GM19025 (cell line): Measurements from ENCODE around the gene LAMA2.

Experiments used
- ATAC-seq: cut with Tn5 transposase; IDR thresholded peaks from one replicate; pipeline ENCODE4 v1.9.1; 2021; ENCODE audit warnings: mild to moderate bottlenecking, low read depth, moderate library complexity; ENCODE audit not compliant: unreplicated experiment

Gene LAMA2

DNA sequence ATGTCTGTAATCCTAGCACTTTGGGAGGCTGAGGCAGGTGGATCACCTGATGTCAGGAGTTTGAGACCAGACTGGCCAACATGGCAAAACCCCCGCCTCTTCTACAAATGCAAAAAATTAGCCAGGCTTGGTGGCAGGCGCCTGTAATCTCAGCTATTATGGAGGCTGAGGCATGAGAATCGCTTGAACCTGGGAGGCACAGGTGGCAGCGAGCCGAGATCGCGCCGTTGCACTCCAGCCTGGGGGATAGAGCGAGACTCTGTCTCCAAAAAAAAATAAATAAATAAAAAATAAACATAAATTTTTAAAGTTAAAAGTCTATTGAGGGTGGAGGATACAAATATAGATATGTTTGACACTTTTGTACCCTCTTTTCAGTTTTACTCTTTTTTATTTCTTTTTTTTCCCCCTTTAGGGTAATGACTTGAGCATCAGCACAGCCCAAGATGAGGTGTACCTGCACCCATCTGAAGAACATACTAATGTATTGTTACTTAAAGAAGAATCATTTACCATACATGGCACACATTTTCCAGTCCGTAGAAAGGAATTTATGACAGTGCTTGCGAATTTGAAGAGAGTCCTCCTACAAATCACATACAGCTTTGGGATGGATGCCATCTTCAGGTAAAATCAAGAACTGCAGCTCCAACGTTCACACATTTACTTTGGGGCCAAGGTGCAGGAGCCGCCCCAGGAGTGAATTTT is 368.9 kb downstream of the LAMA2 start:
- ATAC-seq: no peak

DNA sequence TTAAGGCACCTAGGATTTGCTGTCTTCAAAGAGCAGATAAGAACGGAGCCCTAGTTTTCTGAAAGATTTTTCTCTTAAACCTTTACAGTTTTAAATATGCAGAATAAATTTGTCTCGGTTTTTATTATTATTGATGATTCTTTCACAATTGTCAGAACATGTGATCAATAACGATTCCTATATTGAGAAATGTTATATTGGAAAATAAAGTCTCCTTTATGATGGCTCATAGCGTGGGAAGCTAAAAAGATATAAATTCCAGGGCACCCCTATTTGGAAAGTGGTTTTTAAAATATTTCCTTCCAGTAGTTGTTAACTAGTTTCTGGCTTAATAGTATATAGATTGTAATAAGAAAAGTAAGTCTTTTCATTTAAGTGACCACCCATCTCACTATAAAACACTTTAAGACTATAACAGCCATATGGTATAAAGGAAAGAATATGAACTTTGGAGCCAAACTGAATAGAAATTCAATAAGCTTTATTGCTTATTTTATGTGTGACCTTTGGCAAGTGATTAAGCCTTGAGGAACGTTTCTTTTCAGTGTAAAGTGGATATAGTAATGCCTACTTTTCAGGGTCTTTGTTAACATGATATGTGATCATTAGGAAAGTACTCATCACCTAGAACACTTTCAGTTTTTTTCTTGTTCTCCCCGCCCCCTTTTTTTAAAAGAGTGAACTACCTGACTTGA is 369.6 kb downstream of the LAMA2 start:
- ATAC-seq: no peak

DNA sequence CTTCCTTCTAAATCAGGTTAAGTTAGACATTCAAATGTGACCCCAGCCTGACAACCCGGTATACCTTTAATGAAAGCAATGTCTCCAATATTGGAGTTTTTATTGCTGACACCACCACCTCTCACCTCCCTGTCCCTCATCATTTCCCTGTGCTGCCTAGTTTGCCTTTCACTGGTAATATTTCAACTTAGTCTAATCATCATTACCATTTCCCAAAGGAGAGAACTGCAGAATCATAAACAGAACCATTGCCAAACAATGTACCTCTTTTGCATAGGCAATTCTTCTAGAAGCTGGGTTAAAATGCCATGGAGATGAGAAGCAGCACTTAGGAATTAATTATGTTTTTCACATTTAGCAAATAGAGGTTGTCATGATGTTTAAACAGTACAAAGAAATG is 370.3 kb downstream of the LAMA2 start:
- ATAC-seq: no peak

DNA sequence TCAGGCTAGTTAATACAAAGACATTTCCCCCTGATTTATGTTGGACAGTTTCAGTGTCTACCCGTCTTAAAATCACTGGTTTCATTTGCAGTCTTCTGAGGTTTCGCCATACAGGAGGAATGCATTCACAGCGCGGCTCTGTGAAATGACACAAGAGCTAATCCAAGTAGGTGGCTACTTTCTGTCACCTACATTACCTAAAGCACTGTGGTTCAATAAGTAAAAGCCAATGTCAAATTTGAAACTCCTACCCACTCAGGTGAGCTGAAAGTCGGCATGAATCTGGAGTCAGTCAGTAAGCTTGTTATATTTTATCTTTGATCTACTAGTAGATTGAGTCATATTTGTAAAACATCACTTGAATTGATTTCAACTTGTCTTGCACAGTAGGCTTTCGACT is 370.8 kb downstream of the LAMA2 start:
- ATAC-seq: no peak

DNA sequence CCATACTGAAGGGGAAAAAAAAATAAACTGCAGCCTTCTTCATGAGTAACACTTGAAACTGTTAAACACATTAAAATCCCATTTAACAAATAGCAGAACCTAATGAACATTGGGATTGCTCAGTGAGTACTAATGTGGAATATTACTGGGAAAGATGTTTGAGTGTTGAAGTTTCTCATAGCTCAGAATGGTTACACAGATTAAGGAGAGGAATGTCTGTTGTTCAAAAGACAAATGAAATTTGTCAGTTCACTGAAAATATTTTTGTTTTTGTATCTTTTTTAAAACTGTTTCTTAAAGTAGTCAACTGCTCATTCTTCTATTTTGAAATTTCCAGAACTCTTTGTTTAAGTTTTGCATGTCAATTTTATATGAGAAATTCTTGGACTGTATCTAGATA is 374.3 kb downstream of the LAMA2 start:
- ATAC-seq: no peak

DNA sequence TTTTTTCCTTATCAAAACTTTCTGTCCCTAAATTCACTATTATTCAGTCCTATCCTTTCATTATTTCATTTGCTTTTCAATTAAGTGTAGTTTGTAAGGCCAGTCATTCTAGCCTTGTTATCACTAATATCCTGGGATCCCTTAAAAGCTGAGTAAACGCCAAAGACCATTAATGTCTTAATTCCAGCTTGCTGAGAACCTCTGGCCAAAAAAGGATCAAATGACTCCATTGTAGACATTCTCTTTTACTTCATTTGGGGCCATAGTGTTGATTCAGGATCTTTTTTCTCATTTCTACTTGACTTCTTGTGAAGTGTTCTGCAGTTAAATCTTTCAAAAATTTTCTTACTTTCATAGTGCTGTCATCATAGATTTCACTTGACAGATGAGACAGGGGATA is 379.7 kb downstream of the LAMA2 start:
- ATAC-seq: no peak

DNA sequence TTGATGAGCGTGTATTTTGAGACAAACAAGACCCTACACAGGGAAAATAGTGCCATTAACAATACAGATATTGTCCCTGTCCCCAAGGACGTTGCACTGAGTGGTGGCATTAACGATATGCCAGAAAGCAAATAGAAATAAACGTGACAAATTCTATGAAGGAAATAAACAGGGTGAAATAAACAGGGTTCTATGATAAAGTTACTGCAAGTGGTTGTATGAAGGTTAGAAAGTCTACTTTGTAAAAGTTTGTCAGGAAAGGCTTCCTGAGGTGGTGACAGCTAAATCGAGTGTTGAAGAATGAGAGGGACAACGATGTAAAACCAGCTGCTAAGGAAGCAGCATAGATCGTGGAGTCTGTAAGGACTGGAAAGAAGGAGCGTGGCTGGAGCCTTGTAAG is 380.2 kb downstream of the LAMA2 start:
- no peak for ATAC-seq

DNA sequence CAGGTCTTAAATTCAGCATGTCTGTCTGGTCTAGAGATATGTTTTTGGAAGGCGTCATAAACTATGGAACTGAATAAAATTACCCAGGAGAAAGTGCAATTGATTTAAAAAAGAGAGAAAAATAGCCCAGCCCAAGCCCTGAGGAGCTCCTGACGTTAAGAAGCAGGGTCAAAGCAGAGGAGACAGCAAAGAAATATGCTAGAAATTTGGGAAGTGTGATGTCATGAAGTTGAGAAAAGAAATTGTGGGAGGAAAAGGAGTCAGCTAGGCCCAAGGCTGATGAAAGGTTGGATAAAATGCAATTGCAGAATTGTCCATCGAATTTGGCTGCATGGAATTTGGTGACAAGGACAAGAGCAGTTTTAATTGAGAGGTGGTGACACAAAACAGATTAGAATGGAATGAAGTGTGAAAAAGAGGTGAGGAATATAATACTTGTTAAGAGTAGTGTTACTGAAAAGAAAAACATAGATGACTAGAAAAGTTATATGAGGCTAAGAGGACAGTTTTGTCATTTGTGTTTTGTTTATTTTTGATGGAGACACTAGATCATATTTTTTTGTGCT is 381.6 kb downstream of the LAMA2 start:
- no peak for ATAC-seq

DNA sequence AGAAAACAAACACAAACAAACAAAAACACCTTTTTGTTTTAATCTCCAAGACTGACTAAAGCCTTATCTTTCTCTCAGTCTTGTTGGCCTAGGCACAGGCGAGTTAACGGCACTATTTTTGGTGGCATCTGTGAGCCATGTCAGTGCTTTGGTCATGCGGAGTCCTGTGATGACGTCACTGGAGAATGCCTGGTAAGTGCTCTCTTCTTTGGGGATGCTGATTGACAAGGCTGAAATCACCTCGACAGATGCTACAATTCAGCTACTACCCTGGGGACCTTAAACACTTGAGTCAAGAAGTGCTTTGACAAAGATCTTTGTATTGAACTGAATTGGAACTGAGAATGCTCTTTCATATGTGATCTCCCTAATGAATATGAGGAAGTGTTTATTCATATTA is 384.1 kb downstream of the LAMA2 start:
- no peak for ATAC-seq

DNA sequence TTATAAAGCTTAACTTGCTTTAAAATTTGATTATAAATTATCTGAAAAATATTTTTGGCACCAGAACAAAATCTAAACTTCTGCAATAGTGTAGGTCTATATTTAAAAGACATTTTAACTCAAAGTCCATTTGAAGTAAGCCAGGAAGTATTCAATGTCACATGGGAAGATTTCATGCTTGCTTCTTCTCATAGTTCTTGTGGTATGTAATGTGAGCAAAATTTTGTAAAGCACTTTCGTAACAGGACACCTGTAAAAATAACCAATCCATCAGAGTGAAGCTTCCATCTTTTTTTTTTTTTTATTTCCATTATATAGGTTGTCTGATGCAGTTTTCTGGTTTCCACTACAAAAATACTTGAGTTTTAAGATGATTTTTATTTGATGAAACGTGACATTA is 386.1 kb downstream of the LAMA2 start:
- no peak for ATAC-seq

DNA sequence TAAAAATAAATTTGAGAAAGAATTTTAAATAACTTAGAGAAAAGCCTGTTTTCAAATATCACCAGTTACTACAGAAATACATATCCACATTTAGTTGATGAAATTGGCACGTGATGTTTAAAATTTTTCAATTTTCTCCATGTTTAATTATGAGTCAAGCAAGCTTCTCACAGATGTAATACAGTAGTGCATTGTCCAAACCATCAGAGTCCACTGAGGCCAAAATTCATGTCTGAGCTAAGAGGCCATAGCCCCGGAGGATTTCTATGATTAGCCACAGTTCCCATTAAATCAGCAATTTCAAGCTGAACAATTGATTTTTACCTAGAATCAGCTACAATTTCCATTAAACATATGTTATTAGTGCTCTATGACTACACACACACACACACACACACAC is 387.0 kb downstream of the LAMA2 start:
- ATAC-seq: no peak

DNA sequence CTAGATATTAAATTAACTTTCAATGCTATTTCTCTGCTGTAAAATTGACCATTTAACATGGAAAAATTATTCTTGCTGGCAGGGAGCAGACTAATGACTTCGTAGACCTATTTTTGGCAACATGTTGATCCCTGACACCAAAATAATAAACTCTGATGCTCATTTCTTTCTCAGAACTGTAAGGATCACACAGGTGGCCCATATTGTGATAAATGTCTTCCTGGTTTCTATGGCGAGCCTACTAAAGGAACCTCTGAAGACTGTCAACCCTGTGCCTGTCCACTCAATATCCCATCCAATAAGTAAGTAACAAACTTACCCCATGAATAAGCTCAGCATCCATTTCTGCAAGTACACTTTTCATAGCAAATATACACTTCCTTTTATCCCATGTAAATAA is 387.5 kb downstream of the LAMA2 start:
- ATAC-seq: no peak

DNA sequence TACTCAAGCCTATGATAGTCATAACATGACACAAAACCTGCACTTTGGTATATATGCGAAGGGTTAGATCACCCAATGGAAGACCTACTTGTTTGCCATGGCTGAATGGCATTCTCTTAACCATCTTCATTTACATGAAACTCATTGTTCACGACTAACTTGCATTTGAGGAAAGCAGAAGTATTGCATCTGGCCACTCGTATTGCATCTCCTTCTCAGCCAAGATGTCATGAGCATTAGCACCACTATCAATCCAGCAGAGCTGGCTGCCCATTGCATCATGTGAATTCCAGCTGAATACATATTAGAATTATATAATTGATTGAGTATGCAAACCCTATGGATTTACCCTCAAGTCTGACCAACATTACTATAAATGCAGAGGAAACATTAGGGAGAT is 390.2 kb downstream of the LAMA2 start:
- no peak for ATAC-seq

DNA sequence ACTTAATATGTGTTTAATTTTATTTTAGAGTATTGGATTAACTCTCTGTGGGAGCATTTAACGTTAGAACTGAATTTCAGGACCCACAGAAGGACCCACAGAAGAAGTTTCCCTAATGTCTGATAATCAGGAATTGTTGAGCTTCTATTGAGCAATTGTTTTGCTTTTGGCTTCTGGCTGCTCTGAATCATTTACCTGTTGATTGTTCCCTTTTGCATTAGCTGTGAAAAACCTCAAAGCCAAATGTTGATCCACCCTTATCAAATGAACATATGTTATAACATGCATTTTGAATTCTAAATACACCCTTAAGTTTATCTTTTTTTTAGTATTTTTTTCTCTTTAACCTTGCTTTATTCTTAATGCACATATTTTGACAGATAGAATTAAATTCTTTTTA is 393.5 kb downstream of the LAMA2 start:
- no peak for ATAC-seq

DNA sequence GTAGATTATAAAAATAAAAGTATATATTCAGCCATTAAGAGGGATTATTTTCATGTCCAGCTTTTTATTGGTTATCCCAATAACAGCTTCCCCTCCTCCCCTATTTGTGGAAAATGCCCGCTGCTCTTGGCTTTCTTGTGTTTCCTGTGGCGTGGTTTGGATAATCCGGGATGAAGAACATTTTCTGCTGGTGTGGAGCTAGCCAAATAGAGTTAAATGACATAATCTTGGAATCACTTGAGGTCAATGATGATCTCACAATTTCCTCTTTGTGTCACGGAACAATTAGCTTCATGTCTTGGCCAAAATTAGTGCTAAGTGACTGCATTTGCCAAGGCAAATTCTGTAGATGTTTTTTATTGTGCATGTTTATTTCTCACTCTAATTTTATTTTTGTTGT is 394.0 kb downstream of the LAMA2 start:
- no peak for ATAC-seq

DNA sequence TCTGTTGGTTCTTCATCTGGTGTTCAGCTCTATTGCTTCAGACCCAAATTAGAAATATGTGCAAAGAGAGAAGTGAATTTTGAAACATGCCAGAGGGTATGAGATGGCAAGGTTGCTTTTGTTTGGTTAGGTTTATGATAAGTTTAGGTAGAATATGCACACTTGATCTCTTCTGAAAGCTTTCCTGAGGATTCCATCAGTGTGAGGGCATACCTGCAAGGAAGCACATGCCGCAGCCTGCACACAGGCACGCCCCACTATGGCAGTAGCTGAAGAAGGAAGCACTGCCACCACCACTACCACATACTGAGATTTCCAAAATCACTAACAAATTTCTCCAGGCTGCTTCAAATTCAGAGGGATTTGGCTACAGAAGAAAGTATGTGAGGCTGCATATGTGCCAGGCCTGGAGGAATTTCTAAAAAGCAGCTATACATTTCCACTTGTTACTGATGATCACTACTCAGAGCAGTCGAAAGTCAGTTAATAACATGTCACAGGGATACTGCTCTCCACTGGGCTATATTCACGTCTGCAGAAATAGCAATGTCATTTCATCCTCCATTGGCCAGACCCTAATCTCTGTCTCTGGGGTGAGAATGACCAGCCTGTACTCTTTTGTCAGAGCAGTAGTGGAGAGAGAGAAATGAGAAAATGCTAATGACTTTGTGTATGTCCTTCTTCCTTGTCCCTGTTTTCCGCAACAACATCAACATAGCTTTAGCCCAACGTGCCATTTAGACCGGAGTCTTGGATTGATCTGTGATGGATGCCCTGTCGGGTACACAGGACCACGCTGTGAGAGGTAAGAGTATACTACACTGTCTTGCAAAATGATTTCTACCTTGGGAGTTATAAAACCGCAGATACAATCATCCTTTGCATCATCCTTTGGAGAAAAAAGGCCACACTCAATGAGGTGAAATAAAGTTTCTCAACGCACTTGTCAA is 396.7 kb downstream of the LAMA2 start:
- ATAC-seq: no peak

DNA sequence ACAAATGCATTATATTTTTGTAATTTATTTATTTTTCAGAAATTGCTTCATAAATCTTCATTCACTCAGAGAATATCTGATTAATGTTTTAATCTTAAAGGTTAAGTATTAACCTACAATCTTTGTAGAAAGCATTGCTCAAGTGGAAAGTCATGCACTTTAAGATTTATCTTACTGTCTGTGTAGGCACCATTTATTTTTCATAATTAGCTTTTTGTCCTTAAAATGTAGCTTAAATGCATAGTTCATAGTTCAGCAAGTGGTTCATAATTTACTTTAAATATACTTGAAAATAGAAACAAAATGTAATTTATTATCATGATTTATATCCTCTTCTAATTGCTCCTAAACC is 397.3 kb downstream of the LAMA2 start:
- no peak for ATAC-seq

DNA sequence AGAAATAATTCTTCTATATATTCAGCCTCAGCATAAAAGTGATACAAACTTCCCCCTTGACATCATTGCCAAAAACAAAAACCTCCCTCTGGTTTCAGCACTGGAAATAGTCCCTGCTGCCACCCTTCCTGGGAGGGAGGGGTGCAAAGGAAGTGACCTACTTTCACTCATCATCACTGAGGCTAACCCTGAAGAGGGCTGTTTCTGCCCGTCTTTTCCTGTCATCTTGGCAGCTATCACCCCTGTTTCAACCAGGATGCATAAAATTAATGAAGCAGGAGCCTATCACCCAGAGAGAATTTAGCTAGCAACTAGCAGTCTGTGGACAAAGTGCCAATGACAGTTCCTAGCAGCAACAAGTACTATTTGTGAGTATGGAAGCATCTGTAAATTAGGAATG is 397.8 kb downstream of the LAMA2 start:
- no peak for ATAC-seq

DNA sequence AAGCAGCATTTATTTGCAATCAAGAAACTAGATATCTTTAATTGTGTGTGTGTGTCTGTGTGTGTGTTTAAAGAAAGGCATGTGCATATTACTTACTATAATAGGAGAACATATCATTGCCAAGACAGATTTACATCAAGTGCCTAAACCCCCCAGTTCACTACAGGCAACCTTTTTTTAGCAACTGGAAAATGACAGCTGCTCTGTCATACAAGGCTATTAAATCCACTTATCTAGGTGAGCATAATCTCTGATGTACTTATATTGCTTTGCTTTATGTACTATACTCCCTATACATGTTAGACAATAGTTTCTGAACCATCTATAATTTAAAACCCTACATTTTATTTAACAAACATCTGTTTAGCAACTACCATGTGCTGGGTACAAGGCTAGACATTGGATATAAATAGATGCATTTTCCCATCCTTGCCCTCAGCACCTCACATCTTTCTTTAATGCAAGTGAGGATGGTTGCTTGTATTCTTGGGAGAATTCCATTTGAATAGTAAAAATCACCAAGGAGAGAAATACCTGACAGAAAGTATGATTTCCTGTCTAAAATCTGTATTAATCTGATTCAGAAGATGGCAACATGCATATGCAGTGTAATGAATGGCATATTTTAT is 398.3 kb downstream of the LAMA2 start:
- ATAC-seq: no peak

DNA sequence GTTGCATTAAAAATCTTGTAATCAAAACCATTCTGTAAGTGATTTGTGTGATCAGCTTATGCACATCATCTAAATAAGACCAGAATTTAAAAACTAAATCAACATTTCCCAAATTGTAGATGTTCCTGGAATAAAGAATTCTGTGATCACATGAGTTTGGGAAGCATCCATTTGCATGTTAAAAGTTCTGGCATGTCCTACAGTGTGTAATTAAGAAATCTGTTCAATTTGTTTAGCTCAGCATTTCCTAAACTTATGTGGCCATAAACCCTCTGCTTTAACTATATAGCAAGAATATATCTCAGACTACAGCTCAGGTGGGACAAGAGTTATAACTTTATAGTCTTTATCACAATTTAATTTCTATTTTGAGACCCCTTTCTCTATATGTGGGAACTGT is 399.1 kb downstream of the LAMA2 start:
- ATAC-seq: no peak

DNA sequence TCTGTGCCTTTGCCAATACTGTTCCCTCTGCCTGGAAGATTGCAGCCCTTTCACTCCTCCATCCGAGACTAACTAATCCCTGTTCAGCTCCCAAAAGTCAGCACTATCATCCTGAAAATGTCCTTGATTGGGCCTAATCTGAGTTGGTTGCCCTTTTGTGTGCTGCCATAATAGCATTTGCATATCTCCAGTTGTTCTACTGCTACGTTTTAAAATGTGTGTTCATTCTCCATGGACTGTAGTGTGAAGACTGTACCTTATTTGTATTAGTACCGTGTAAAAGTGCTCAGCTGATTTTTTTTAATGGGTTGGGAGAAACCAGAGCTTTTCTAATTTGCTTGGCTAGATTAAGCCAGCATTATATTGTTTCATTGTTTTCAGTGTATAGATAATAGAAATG is 401.3 kb downstream of the LAMA2 start:
- no peak for ATAC-seq
